Cardiac fibroblast (primary cell): ENCODE results near the gene SOCS3.

Experiments used
- DNase-seq, 2 donors: peaks; one replicate each; pipeline versions ENCODE4 v3.0.0 to v3.0.0-alpha.2; 2010; ENCODE audit warnings: low read depth in 2 of 2
- H3K4me3 ChIP-seq, 2 donors: replicated peaks in 1 of 2; 1 replicate in 1 of 2; 2 replicates in 1 of 2; pipeline ENCODE4 v1.5.1; 2011; ENCODE audit warnings: low read depth in 2 of 2, low read length in 2 of 2, mild to moderate bottlenecking in 2 of 2, moderate library complexity in 1 of 2
- CTCF ChIP-seq: IDR thresholded peaks from one replicate; pipeline ENCODE4 v1.5.1; 2011; ENCODE audit warnings: low read depth, mild to moderate bottlenecking, low read length, inconsistent platforms

Gene SOCS3

GRCh38 chr17:78383725-78384471 lies 24.0 kb upstream of the SOCS3 start:
- peak; percentile 99 for DNase-seq
- TF ChIP-seq CTCF: no peak
- no peak overlapping the region for H3K4me3 ChIP-seq

GRCh38 chr17:78381601-78382232 lies 21.8 kb upstream of the SOCS3 start:
- no peak overlapping the region for H3K4me3 ChIP-seq
- no peak for DNase-seq
- TF ChIP-seq CTCF: no peak

GRCh38 chr17:78380370-78380769 lies 20.5 kb upstream of the SOCS3 start:
- H3K4me3 ChIP-seq: no peak overlapping the region
- TF ChIP-seq CTCF: no peak
- no peak for DNase-seq

GRCh38 chr17:78379131-78379491 lies 19.2 kb upstream of the SOCS3 start:
- DNase-seq: peak; percentile 84 to 95
- TF ChIP-seq CTCF: no peak
- peak overlapping the region; percentile 93 for H3K4me3 ChIP-seq

GRCh38 chr17:78378225-78379130 lies 18.6 kb upstream of the SOCS3 start, which contains the start of gene PGS1:
TSS of gene PGS1 (plus strand) at chr17:78378649. CDS start at chr17:78378666, 17 bp downstream.
- peak within 1 kb of the TSS; percentile 93 for H3K4me3 ChIP-seq
- peak; percentile 79 to 80 for DNase-seq
- no peak for TF ChIP-seq CTCF

GRCh38 chr17:78377858-78378224 lies 18.0 kb upstream of the SOCS3 start:
- DNase-seq: no peak
- TF ChIP-seq CTCF: no peak
- peak overlapping the region; percentile 93 for H3K4me3 ChIP-seq
